MM.1S (cell line): ENCODE data around the gene GNL1.

Experiments used
- EZH2 ChIP-seq: fragments of 300-600 bp; sonication (generic); optimal IDR thresholded peaks from 2 replicates; pipeline ENCODE3; 2017; ENCODE audit warnings: low read depth, mild to moderate bottlenecking, antibody characterized with exemption, low read length, mixed read lengths
- TF ChIP-seq, protein P1 (sequence below): fragments of 300-600 bp; sonication (generic); IDR thresholded peaks from 2 replicates; pipeline ENCODE4 v1.5.1; 2016; ENCODE audit warnings: antibody characterized with exemption, low read length, mixed read lengths

DNA sequence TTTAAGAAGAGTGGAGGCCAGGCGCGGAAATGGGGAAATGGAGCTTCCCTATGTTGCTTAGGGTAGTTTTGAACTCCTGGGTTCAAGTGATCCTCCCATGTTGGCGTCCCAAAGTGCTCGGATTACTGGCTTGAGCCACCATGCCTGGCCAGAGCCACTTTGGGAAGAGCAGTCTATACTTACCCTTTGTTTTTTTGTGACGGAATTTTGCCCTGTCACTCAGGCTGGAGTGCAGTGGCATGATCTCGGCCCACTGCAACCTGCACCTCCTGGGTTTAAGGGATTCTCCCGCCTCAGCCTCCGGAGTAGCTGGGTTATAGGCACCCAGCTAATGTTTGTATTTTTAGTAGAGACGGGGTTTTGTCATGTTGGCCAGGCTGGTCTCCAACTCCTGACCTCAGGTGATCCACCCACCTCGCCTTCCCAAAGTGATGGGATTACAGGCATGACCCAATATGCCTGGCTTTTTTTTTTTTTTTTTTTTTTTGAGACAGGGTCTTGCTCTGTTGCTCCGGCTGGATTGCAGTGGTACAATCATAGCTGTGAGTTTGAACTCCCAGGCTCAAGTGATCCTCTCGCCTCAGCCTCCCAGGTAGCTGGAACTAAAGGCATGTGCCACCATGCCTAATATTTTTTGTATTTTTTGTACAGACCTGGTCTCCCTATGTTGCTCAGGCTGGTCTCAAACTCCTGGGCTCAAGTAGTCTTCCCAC, 42.8 kb upstream of the GNL1 start:
- no peak for TF ChIP-seq EZH2
- TF ChIP-seq, protein P1, sequence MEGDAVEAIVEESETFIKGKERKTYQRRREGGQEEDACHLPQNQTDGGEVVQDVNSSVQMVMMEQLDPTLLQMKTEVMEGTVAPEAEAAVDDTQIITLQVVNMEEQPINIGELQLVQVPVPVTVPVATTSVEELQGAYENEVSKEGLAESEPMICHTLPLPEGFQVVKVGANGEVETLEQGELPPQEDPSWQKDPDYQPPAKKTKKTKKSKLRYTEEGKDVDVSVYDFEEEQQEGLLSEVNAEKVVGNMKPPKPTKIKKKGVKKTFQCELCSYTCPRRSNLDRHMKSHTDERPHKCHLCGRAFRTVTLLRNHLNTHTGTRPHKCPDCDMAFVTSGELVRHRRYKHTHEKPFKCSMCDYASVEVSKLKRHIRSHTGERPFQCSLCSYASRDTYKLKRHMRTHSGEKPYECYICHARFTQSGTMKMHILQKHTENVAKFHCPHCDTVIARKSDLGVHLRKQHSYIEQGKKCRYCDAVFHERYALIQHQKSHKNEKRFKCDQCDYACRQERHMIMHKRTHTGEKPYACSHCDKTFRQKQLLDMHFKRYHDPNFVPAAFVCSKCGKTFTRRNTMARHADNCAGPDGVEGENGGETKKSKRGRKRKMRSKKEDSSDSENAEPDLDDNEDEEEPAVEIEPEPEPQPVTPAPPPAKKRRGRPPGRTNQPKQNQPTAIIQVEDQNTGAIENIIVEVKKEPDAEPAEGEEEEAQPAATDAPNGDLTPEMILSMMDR: no peak
